HepG2 (cell line): ENCODE data around the gene DLG4. TPM values are rescaled to one million over a fixed set of nuclear protein-coding genes. Genes with fewer than 3 reads are reported as not detected.

Experiments used
- AGO2 ChIP-seq: fragments of 200-400 bp; formaldehyde crosslinking; optimal IDR thresholded peaks from 2 replicates; pipeline ENCODE3; 2017; ENCODE audit warnings: mild to moderate bottlenecking, low read depth, low read length, moderate library complexity
- IKZF4 ChIP-seq: sonication (generic); formaldehyde crosslinking; IDR thresholded peaks from 2 replicates; pipeline ENCODE4 v1.5.1; 2020; ENCODE audit warnings: borderline replicate concordance, mild to moderate bottlenecking, low read depth, missing genetic modification reagents; ENCODE audit errors: not compliant biosample characterization
- MAF1 ChIP-seq: sonication (generic); formaldehyde crosslinking; IDR thresholded peaks from 2 replicates; pipeline ENCODE4 v1.5.0; 2020; ENCODE audit warnings: missing genetic modification reagents, borderline replicate concordance
- NFIB ChIP-seq: sonication (generic); formaldehyde crosslinking; IDR thresholded peaks from 2 replicates; pipeline ENCODE4 v1.9.0; 2021; ENCODE audit warnings: missing genetic modification reagents, mild to moderate bottlenecking, borderline replicate concordance
- PHB2 ChIP-seq: fragments of 450-650 bp; IDR thresholded peaks from 2 replicates; pipeline ENCODE4 v1.6.1; 2018; ENCODE audit not compliant: partially characterized antibody
- RNF2 ChIP-seq: fragments of 450-650 bp; conservative IDR thresholded peaks from 2 replicates; pipeline ENCODE4 v1.6.1; 2016; ENCODE audit warnings: low read depth
- SOX6 ChIP-seq, 2 experiments: fragments of 450-650 bp in 1 of 2; sonication (generic) in 1 of 2; formaldehyde crosslinking in 1 of 2; IDR thresholded peaks; 2 replicates each; pipeline versions ENCODE4 v1.4.0 to v1.6.1; 2017 to 2020; ENCODE audit warnings: antibody characterized with exemption in 1 of 2, mild to moderate bottlenecking in 1 of 2, missing genetic modification reagents in 1 of 2
- ZBTB21 ChIP-seq: sonication (generic); formaldehyde crosslinking; IDR thresholded peaks from 2 replicates; pipeline ENCODE4 v1.4.0; 2020; ENCODE audit warnings: missing genetic modification reagents
- ZNF101 ChIP-seq: sonication (generic); formaldehyde crosslinking; IDR thresholded peaks from 2 replicates; pipeline ENCODE4 v1.4.0; 2020; ENCODE audit warnings: mild to moderate bottlenecking, low read depth, missing genetic modification reagents, borderline replicate concordance
- ZNF570 ChIP-seq: sonication (generic); formaldehyde crosslinking; IDR thresholded peaks from 2 replicates; pipeline ENCODE4 v1.4.0; 2020; ENCODE audit warnings: mild to moderate bottlenecking, missing genetic modification reagents, borderline replicate concordance
- ZNF674 ChIP-seq: sonication (generic); formaldehyde crosslinking; IDR thresholded peaks from 2 replicates; pipeline ENCODE4 v1.5.0; 2020; ENCODE audit warnings: low read depth, mild to moderate bottlenecking, missing genetic modification reagents
- ZNF780A ChIP-seq: sonication (generic); formaldehyde crosslinking; IDR thresholded peaks from 2 replicates; pipeline ENCODE4 v1.8.0; 2022; ENCODE audit warnings: mild to moderate bottlenecking, missing genetic modification reagents, moderate library complexity
- ZNF850 ChIP-seq: sonication (generic); formaldehyde crosslinking; conservative IDR thresholded peaks from 2 replicates; pipeline ENCODE4 v1.9.0; 2021; ENCODE audit warnings: mild to moderate bottlenecking, missing genetic modification reagents
- ZSCAN30 ChIP-seq: sonication (generic); formaldehyde crosslinking; IDR thresholded peaks from 2 replicates; pipeline ENCODE4 v1.5.0; 2020; ENCODE audit warnings: mild to moderate bottlenecking, missing genetic modification reagents
- ZSCAN9 ChIP-seq: IDR thresholded peaks from 2 replicates; pipeline ENCODE4 v1.6.1; 2016; ENCODE audit warnings: borderline replicate concordance
- polyA plus RNA-seq, 8 experiments: library from polyadenylated mRNA; depleted of rRNA in 3 of 8; stranded (reverse) in 7 of 8; unstranded in 1 of 8; fragments of >200 nt; fragmentation: Illumina TruSeq in 4 of 8; extraction: Trizol in 4 of 8; gene quantifications; 2 replicates each; pipeline versions ENCODE4 v1.2.1 to v1.2.3, GENCODE V29; 2011 to 2016; ENCODE audit warnings: low read depth in 4 of 8, missing spikeins in 1 of 8, mixed read lengths in 1 of 8; ENCODE audit not compliant: insufficient read depth in 1 of 8
- total RNA-seq, 5 experiments: library from RNA; depleted of rRNA; stranded (reverse); fragments of >200 nt; fragmentation: Illumina TruSeq; extraction: Trizol; gene quantifications; 2 replicates each; pipeline ENCODE4 v1.2.3, GENCODE V29; 2016; ENCODE audit warnings: low read depth in 1 of 5
- TF ChIP-seq, protein P1 (sequence below): sonication (generic); formaldehyde crosslinking; IDR thresholded peaks from 2 replicates; pipeline ENCODE4 v1.5.1; 2020; ENCODE audit warnings: mild to moderate bottlenecking, missing genetic modification reagents, borderline replicate concordance
- TF ChIP-seq, protein P2 (sequence below): sonication (generic); formaldehyde crosslinking; IDR thresholded peaks from 2 replicates; pipeline ENCODE4 v1.4.0; 2020; ENCODE audit warnings: low read depth, missing genetic modification reagents
- TF ChIP-seq, protein P3 (sequence below): sonication (generic); formaldehyde crosslinking; IDR thresholded peaks from 2 replicates; pipeline ENCODE4 v1.9.0; 2021; ENCODE audit warnings: missing genetic modification reagents, mild to moderate bottlenecking, borderline replicate concordance
- TF ChIP-seq, protein P4 (sequence below): sonication (generic); formaldehyde crosslinking; IDR thresholded peaks from 2 replicates; pipeline ENCODE4 v1.8.0; 2022; ENCODE audit warnings: mild to moderate bottlenecking, missing genetic modification reagents

DLG4 gene
- total and polyA plus RNA-seq, 2 of the 13 experiments (the other 11 are each of a cell fraction or from before 2014, with no cell fraction given), result 0.71 to 4.3 TPM

DNA sequence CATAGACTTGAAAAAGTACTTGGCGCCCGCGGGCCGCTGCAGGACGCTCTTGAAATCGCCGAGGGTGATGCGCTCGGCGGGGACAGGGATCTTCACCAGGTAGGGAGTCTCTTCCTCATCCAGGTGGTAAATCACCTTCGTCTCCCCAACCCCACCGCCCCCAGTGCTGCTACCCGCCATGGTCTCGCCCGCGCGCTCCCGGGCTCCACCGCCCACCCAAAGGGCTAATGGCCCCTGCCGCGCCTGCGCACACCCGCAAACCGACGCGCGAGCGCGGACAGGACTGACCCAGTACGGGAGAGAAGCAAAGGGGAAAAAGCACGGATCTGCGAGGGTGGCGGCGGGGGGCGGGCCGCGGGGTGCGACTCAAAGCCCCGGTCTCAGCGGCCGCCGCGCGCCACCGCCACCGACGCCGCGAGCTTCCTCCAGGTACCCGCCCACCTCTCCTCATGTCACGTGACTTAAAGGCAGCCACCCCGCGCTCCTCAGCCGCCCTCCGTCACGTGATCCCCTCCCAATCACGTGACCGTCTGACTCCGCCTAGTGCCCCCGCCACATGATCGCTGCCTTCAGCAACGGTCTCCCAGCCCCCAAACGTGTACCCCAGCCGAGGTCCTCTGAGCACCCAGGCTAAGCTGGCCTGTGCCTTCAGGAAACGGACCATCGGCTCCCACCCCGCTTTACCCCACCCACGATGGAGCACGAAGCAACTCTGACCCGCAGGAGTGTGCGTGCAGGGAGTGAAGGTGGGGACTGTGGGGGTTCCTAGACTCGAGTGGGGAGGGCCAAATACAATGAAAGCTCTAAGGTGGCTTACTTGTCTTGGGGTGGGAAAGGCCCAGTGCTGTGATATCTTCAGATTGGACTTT, 14.7 kb upstream of the DLG4 start, which contains the start of gene DVL2 (continued):
- TF ChIP-seq, protein P1, sequence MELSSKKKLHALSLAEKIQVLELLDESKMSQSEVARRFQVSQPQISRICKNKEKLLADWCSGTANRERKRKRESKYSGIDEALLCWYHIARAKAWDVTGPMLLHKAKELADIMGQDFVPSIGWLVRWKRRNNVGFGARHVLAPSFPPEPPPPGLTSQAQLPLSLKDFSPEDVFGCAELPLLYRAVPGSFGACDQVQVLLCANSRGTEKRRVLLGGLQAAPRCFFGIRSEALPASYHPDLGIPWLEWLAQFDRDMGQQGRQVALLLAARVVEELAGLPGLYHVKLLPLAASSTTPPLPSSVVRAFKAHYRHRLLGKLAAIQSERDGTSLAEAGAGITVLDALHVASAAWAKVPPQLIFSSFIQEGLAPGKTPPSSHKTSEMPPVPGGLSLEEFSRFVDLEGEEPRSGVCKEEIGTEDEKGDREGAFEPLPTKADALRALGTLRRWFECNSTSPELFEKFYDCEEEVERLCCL, result no peak
- no peak for TF ChIP-seq ZBTB21 (CRISPR knock-in tag)
- no peak for TF ChIP-seq ZNF850 (CRISPR knock-in tag)
- peak; percentile 79; the same call in 1 of the 2 replicates for TF ChIP-seq ZNF674 (CRISPR knock-in tag)
- no peak for TF ChIP-seq ZNF570 (CRISPR knock-in tag)
- TF ChIP-seq IKZF4, result peak; percentile 64
- no peak for TF ChIP-seq RNF2
- TF ChIP-seq ZSCAN30 (CRISPR knock-in tag), result no peak
- peak; percentile 57 for TF ChIP-seq MAF1
- no peak for TF ChIP-seq PHB2
- TF ChIP-seq ZNF101 (CRISPR knock-in tag), result no peak
- TF ChIP-seq, protein P2, sequence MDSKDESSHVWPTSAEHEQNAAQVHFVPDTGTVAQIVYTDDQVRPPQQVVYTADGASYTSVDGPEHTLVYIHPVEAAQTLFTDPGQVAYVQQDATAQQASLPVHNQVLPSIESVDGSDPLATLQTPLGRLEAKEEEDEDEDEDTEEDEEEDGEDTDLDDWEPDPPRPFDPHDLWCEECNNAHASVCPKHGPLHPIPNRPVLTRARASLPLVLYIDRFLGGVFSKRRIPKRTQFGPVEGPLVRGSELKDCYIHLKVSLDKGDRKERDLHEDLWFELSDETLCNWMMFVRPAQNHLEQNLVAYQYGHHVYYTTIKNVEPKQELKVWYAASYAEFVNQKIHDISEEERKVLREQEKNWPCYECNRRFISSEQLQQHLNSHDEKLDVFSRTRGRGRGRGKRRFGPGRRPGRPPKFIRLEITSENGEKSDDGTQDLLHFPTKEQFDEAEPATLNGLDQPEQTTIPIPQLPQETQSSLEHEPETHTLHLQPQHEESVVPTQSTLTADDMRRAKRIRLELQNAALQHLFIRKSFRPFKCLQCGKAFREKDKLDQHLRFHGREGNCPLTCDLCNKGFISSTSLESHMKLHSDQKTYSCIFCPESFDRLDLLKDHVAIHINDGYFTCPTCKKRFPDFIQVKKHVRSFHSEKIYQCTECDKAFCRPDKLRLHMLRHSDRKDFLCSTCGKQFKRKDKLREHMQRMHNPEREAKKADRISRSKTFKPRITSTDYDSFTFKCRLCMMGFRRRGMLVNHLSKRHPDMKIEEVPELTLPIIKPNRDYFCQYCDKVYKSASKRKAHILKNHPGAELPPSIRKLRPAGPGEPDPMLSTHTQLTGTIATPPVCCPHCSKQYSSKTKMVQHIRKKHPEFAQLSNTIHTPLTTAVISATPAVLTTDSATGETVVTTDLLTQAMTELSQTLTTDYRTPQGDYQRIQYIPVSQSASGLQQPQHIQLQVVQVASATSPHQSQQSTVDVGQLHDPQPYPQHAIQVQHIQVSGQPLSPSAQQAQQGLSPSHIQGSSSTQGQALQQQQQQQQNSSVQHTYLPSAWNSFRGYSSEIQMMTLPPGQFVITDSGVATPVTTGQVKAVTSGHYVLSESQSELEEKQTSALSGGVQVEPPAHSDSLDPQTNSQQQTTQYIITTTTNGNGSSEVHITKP, result peak; percentile 97
- TF ChIP-seq ZNF780A (CRISPR knock-in tag), result no peak
- TF ChIP-seq, protein P3, sequence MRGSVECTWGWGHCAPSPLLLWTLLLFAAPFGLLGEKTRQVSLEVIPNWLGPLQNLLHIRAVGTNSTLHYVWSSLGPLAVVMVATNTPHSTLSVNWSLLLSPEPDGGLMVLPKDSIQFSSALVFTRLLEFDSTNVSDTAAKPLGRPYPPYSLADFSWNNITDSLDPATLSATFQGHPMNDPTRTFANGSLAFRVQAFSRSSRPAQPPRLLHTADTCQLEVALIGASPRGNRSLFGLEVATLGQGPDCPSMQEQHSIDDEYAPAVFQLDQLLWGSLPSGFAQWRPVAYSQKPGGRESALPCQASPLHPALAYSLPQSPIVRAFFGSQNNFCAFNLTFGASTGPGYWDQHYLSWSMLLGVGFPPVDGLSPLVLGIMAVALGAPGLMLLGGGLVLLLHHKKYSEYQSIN, result no peak
- no peak for TF ChIP-seq SOX6 (IDR thresholded peaks at IDR 0.05)
- peak; percentile 15; the same call in 1 of the 2 replicates for TF ChIP-seq SOX6 (CRISPR knock-in tag; IDR thresholded peaks at IDR 0.05)
- TF ChIP-seq, protein P4, sequence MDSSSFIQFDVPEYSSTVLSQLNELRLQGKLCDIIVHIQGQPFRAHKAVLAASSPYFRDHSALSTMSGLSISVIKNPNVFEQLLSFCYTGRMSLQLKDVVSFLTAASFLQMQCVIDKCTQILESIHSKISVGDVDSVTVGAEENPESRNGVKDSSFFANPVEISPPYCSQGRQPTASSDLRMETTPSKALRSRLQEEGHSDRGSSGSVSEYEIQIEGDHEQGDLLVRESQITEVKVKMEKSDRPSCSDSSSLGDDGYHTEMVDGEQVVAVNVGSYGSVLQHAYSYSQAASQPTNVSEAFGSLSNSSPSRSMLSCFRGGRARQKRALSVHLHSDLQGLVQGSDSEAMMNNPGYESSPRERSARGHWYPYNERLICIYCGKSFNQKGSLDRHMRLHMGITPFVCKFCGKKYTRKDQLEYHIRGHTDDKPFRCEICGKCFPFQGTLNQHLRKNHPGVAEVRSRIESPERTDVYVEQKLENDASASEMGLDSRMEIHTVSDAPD (CRISPR knock-in tag), result no peak
- 0 out of 2 replicates have a peak, but pooled peaks have one; percentile 40 for TF ChIP-seq ZSCAN9 (CRISPR knock-in tag)
- peak; percentile 100 for TF ChIP-seq AGO2
- no peak for TF ChIP-seq NFIB (CRISPR knock-in tag)
